ENCODE results near the gene MPND.

MPND gene

GRCh38 chr19:4409123-4409933 lies 66.0 kb downstream of the MPND start:
- DNase-seq = no peak

Measured in NCI-H1092 treated with DMSO at 0.1 percent for 48 hours (cell line).